Kidney tubule cell (primary cell): ENCODE results near the gene MAPKBP1.

ENCODE experiments used
- DNase-seq: peaks from one replicate; pipeline ENCODE4 v3.0.0-alpha.2; 2018; ENCODE audit warnings: low spot score

MAPKBP1 gene

GRCh38 chr15:41870689-41871081 is 96.4 kb downstream of the MAPKBP1 start:
- peak; percentile 65 for DNase-seq

- no peak for DNase-seq
Measured at GRCh38 chr15:41871175-41871905, 97.1 kb downstream of the MAPKBP1 start.

- no peak for DNase-seq
Measured at GRCh38 chr15:41872166-41872747, 98.0 kb downstream of the MAPKBP1 start.

- DNase-seq = no peak
Measured at GRCh38 chr15:41873711-41874110, 99.4 kb downstream of the MAPKBP1 start.

- no peak for DNase-seq
Measured at GRCh38 chr15:41874736-41875135, 100.5 kb downstream of the MAPKBP1 start.

- no peak for DNase-seq
Measured at GRCh38 chr15:41876007-41876406, 101.7 kb downstream of the MAPKBP1 start.

- no peak for DNase-seq
Measured at GRCh38 chr15:41876689-41877088, 102.4 kb downstream of the MAPKBP1 start.
